GM19452 (cell line): ENCODE results near the gene PCAT6.
"Not testable (repeated sequence)": the region's sequence is repeated elsewhere in the genome, so short reads cannot be mapped to it uniquely, and the experiment has no call there.

Experiments
- ATAC-seq: cut with Tn5 transposase; IDR thresholded peaks from one replicate; pipeline ENCODE4 v1.9.1; 2021; ENCODE audit not compliant: unreplicated experiment

The PCAT6 gene

GRCh38 chr1:202806845-202807450, 3.8 kb upstream of the PCAT6 start:
- no peak for ATAC-seq

GRCh38 chr1:202807451-202807925, 3.3 kb upstream of the PCAT6 start:
- ATAC-seq, result no peak

DNA sequence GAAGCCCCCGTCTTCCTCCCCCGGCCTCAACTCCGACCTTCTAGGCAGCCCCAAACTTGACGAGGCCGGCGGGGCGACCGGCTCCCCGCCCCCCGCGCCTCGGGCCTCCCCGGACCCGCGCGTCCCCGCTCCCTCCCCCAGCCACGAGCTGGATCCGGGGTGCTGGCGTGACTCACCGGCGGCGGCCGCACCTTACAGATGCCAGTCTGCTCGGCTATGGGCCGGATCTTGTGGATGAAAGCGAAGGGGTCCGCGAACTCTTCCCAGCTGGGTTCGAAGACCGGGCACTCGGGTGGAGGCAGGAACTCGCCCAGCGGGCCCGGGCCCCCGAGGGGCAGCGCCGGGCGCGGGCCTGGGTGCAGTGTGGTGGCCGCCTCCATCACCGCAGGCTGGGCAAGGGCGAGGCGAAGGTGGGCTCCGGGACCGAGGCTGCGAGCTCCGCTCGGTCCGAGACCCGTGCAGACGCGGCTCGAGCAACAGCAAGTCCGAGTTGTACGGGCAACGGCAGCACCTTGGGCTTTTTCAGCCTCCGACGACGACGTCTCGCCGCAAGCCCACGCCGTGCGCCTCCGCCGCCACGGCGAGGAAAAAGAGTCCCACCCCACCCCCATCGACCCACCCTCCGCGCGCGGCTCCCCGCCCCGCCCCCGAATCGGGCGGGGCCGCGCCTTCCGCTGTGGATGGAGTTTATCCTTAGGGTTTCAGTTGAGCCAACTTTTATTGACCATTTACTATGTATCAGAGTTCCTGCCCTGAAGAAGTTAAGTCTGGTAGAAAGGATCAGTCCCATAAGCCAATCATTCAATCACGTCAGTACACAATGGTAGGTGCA, 2.6 kb upstream of the PCAT6 start, which contains the start of gene KDM5B:
KDM5B (minus strand) TSS at position 496 of the 832 bp plus-strand sequence; CDS start at position 380, 116 bp downstream.
- no peak for ATAC-seq

GRCh38 chr1:202809597-202810159, 1.1 kb upstream of the PCAT6 start:
- no peak for ATAC-seq

GRCh38 chr1:202810193-202810614, 550 bp upstream of the PCAT6 start:
- ATAC-seq, result no peak

GRCh38 chr1:202811296-202812175, 782 bp downstream of the PCAT6 start:
- ATAC-seq, result peak; percentile 7

GRCh38 chr1:202812176-202813026, 1.6 kb downstream of the PCAT6 start:
- ATAC-seq, result no peak

GRCh38 chr1:202815120-202815519, 4.4 kb downstream of the PCAT6 start:
- ATAC-seq, result no peak

DNA sequence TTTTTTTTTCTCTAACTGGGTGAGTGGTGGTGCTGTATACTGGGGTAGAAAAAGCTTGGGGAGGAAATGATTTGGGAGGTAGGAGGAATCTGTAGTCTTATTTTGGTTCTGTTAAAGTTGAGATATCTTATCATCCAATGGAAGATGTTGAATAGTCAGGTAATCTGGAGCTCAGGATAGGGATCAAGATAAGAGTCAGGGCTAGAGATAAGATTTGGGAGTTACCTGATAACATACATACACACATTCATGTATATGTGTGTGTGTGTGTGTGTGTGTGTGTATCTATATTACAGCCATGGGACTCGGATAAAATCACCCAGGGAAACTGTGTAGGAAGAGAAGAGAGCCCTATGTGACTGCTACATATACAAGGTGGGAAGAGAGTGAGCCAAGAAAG, 8.1 kb downstream of the PCAT6 start:
- ATAC-seq, result no peak

- ATAC-seq, result no peak
Observed at GRCh38 chr1:202821467-202821866, 10.7 kb downstream of the PCAT6 start.

- no peak for ATAC-seq
Observed at GRCh38 chr1:202825748-202826147, 15.0 kb downstream of the PCAT6 start.

GRCh38 chr1:202829223-202829622, 18.5 kb downstream of the PCAT6 start:
- ATAC-seq, result not testable (repeated sequence)

DNA sequence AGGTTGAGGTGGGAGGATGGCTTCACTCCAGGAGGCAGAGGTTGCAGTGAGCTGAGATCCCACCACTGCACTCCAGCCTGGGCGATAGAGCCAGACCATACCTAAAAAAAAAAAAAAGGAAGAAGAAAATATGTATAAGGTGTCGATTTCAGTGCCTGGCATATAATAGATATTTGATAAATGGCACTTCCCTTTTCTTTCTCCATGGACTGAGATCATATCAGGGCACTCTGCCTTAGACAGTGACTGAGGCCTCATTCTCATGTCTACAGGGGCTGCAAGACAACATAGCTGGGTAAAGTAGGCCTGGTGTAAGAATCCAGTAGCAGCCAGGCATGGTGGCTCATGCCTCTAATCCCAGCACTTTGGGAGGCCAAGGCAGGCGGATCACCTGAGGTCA, 21.2 kb downstream of the PCAT6 start:
- ATAC-seq, result no peak

DNA sequence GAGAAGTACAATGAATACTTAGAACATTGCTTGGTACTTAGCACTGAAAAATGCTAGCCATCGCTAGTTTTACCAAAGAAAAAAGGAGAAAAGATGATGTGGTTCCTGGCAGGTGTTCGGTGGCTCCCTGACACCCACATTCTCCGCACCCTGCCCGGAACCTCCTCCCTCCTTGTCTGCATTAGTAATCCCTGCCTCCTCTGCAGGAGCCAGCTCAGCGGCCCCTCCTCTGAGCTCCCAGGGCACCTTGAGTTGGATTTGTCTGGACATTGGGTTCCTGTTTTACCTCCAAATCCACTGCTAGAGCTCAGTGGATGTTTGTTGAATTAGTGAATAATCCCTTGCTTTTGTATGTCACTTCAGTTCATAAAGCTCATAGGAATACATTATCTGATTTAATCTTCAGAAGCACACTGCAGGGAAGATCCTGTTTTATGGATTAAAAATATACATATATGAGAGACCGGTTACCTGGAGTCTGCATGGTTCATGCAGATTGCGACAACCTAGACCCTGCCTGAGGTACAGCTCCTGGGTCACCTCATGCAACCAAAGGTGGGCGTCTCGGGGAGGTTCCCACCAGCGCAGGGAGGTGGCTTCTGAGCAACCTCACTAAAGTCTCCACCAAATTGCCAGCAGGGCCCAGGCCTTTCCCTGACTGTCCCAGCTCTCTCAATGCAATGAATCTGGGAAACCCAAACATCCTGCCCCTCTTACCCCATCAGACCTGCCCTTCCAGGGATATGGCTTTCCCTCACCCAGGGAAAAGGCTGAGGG, 24.2 kb downstream of the PCAT6 start:
- no peak for ATAC-seq

GRCh38 chr1:202835548-202836072, 24.9 kb downstream of the PCAT6 start:
- ATAC-seq, result no peak

- no peak for ATAC-seq
Observed at GRCh38 chr1:202836623-202837403, 26.1 kb downstream of the PCAT6 start.

GRCh38 chr1:202837746-202838262, 27.1 kb downstream of the PCAT6 start:
- no peak for ATAC-seq

DNA sequence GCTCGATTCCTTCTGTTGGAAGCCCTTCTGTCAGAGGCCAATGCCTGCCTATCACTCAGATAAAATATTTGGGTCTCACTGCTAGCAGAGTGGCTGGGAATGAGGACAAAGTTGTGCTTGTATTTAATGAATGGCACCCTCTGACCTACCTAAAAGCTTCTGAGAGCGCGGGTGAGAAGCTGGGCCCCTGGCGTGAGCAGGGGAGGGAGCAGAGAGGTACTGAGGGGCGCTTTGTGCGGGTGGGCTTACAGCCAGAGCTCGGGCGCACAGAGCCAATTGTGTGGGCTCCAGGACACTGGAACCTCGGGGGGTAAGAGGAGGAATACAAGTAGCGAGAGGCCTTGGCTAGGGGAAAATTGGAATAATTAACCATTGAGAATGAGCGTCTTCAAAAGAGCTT, 32.3 kb downstream of the PCAT6 start:
- ATAC-seq, result no peak
